Muscle of arm (tissue), 12 donors: ENCODE results near the gene DOK5. TPM values are rescaled to one million over a fixed set of nuclear protein-coding genes. Genes with fewer than 3 reads are reported as not detected.

Source experiments
- DNase-seq: peaks from one replicate; pipeline ENCODE4 v3.0.0-alpha.2; 2013
- polyA plus RNA-seq, 12 donors: library from polyadenylated mRNA; unstranded; fragments of 120-200 nt; gene quantifications; one replicate each; pipeline ENCODE4 v1.2.1, GENCODE V29; 2013; ENCODE audit not compliant: insufficient read length in 12 of 12

DOK5 gene
- polyA plus RNA-seq, 12 donors: 15.2 to 37.7 (median 26.6) TPM; not detected in 1

GRCh38 chr20:54506643-54507042 lies 31.2 kb downstream of the DOK5 start:
- no peak for DNase-seq

GRCh38 chr20:54510541-54511129 lies 35.2 kb downstream of the DOK5 start:
- DNase-seq: no peak

GRCh38 chr20:54512694-54513093 lies 37.3 kb downstream of the DOK5 start:
- no peak for DNase-seq

GRCh38 chr20:54514028-54514607 lies 38.7 kb downstream of the DOK5 start:
- no peak for DNase-seq

- no peak for DNase-seq
Observed at GRCh38 chr20:54515793-54516628, 40.6 kb downstream of the DOK5 start.

- DNase-seq: no peak
Observed at GRCh38 chr20:54517241-54517975, 42.0 kb downstream of the DOK5 start.

- no peak for DNase-seq
Observed at GRCh38 chr20:54524849-54525248, 49.5 kb downstream of the DOK5 start.

- DNase-seq: no peak
Observed at GRCh38 chr20:54525916-54526590, 50.7 kb downstream of the DOK5 start.

- no peak for DNase-seq
Observed at GRCh38 chr20:54526801-54527200, 51.4 kb downstream of the DOK5 start.

GRCh38 chr20:54532573-54532972 lies 57.2 kb downstream of the DOK5 start:
- DNase-seq: no peak

- DNase-seq: no peak
Observed at GRCh38 chr20:54534101-54534500, 58.7 kb downstream of the DOK5 start.

GRCh38 chr20:54535033-54535432 lies 59.6 kb downstream of the DOK5 start:
- DNase-seq: no peak

GRCh38 chr20:54535746-54536145 lies 60.4 kb downstream of the DOK5 start:
- DNase-seq: no peak

GRCh38 chr20:54539521-54540046 lies 64.2 kb downstream of the DOK5 start:
- DNase-seq: no peak

GRCh38 chr20:54543369-54543768 lies 68.0 kb downstream of the DOK5 start:
- DNase-seq: no peak

GRCh38 chr20:54545676-54546358 lies 70.4 kb downstream of the DOK5 start:
- no peak for DNase-seq

- DNase-seq: no peak
Observed at GRCh38 chr20:54548849-54549248, 73.5 kb downstream of the DOK5 start.

- DNase-seq: no peak
Observed at GRCh38 chr20:54549658-54550326, 74.4 kb downstream of the DOK5 start.

- no peak for DNase-seq
Observed at GRCh38 chr20:54550776-54551396, 75.5 kb downstream of the DOK5 start.

GRCh38 chr20:54554006-54554405 lies 78.6 kb downstream of the DOK5 start:
- no peak for DNase-seq
